ENCODE data around the gene INTS2. TPM values are rescaled to one million over a fixed set of nuclear protein-coding genes. Genes with fewer than 3 reads are reported as not detected.

The INTS2 gene
- polyA plus RNA-seq, 1 donor from 2014 or later = 23.7 TPM

GRCh38 chr17:61831099-61831498 is 96.7 kb downstream of the INTS2 start:
- H3K36me3 ChIP-seq (ENCODE audit: insufficient read depth, low read length) = no peaks in the 10 kb centered on the region
- no peaks in the 10 kb centered on the region for H4K20me1 ChIP-seq (ENCODE audit: insufficient read depth)
- H3K9me2 ChIP-seq (ENCODE audit: insufficient read depth, low read length) = no peaks in the 10 kb centered on the region
- H3K9ac ChIP-seq (ENCODE audit: low read length) = no peak overlapping the region
- H3K27ac ChIP-seq (ENCODE audit: low read length) = no peak overlapping the region
- no peak overlapping the region for H2AFZ ChIP-seq (ENCODE audit: low read depth, low read length)
- H3K79me2 ChIP-seq (replicated peaks; ENCODE audit: insufficient read depth, low read length) = no peaks in the 10 kb centered on the region
- TF ChIP-seq EZH2 (IDR thresholded peaks at IDR 0.05; ENCODE audit: borderline replicate concordance, insufficient read depth, low read length, poor library complexity, severe bottlenecking) = no peak
- TF ChIP-seq RAD21 (conservative IDR thresholded peaks at IDR 0.05) = no peak
- TF ChIP-seq CTCF (IDR thresholded peaks at IDR 0.05; ENCODE audit: poor library complexity, severe bottlenecking) = no peak
- TF ChIP-seq EP300 (conservative IDR thresholded peaks at IDR 0.05; ENCODE audit: poor library complexity, severe bottlenecking) = no peak
- no peak for TF ChIP-seq POLR2AphosphoS5 (IDR thresholded peaks at IDR 0.05)
- no peak for TF ChIP-seq REST (IDR thresholded peaks at IDR 0.05; ENCODE audit: borderline replicate concordance)
- TF ChIP-seq MXI1 (conservative IDR thresholded peaks at IDR 0.05; ENCODE audit: poor library complexity, severe bottlenecking) = no peak
- TF ChIP-seq TAF1 (IDR thresholded peaks at IDR 0.05; ENCODE audit: low read depth) = no peak
- no peak for TF ChIP-seq SMC3 (conservative IDR thresholded peaks at IDR 0.05; ENCODE audit: poor library complexity)
- no peaks in the 10 kb centered on the region for H3F3A ChIP-seq (ENCODE audit: insufficient read depth, low read length, poor library complexity, severe bottlenecking)
- no peak overlapping the region for H3K4me3 ChIP-seq (ENCODE audit: low read length)
- H3K9me3 ChIP-seq (ENCODE audit: low read length) = no peaks in the 10 kb centered on the region
- no peak overlapping the region for H3K4me2 ChIP-seq (ENCODE audit: low read length)
- H3K27me3 ChIP-seq (ENCODE audit: insufficient read depth, low read depth, low read length) = no peaks in the 10 kb centered on the region

- no peaks in the 10 kb centered on the region for H3K9me3 ChIP-seq (ENCODE audit: low read length)
- H3K36me3 ChIP-seq (ENCODE audit: insufficient read depth, low read length) = no peaks in the 10 kb centered on the region
- H3K79me2 ChIP-seq (replicated peaks; ENCODE audit: insufficient read depth, low read length) = no peaks in the 10 kb centered on the region
- no peaks in the 10 kb centered on the region for H3K27me3 ChIP-seq (ENCODE audit: insufficient read depth, low read depth, low read length)
- no peak overlapping the region for H3K4me3 ChIP-seq (ENCODE audit: low read length)
- no peak overlapping the region for H3K27ac ChIP-seq (ENCODE audit: low read length)
- TF ChIP-seq CTCF (IDR thresholded peaks at IDR 0.05; ENCODE audit: poor library complexity, severe bottlenecking) (no peak), EP300 (conservative IDR thresholded peaks at IDR 0.05; ENCODE audit: poor library complexity, severe bottlenecking) (no peak), SMC3 (conservative IDR thresholded peaks at IDR 0.05; ENCODE audit: poor library complexity) (no peak), RAD21 (conservative IDR thresholded peaks at IDR 0.05) (no peak), TAF1 (IDR thresholded peaks at IDR 0.05; ENCODE audit: low read depth) (no peak)
- no peak overlapping the region for H3K9ac ChIP-seq (ENCODE audit: low read length)
- H3K4me2 ChIP-seq (ENCODE audit: low read length) = no peak overlapping the region
- no peaks in the 10 kb centered on the region for H4K20me1 ChIP-seq (ENCODE audit: insufficient read depth)
- H2AFZ ChIP-seq (ENCODE audit: low read depth, low read length) = no peak overlapping the region
- no peaks in the 10 kb centered on the region for H3F3A ChIP-seq (ENCODE audit: insufficient read depth, low read length, poor library complexity, severe bottlenecking)
- H3K9me2 ChIP-seq (ENCODE audit: insufficient read depth, low read length) = no peaks in the 10 kb centered on the region
Observed at GRCh38 chr17:61828694-61829093, 99.1 kb downstream of the INTS2 start.
